PFSK-1 (cell line): Measurements from ENCODE around the gene PHF13.

ENCODE experiments used
- POLR2AphosphoS5 ChIP-seq: IDR thresholded peaks from 2 replicates; pipeline ENCODE4 v1.6.1; 2012; ENCODE audit warnings: low read depth, mild to moderate bottlenecking, control low read depth, low read length, moderate library complexity
- SIN3A ChIP-seq: IDR thresholded peaks from 2 replicates; pipeline ENCODE4 v1.6.1; 2012; ENCODE audit warnings: mild to moderate bottlenecking, low read length, moderate library complexity, borderline replicate concordance; ENCODE audit not compliant: insufficient read depth

- TF ChIP-seq SIN3A (no peak), POLR2AphosphoS5 (no peak)
Measured at GRCh38 chr1:6625584-6626149, 12.1 kb downstream of the PHF13 start.
